ENCODE data around the gene SRRM2. TPM values are rescaled to one million over a fixed set of nuclear protein-coding genes. Genes with fewer than 3 reads are reported as not detected.

SRRM2 gene
- polyA plus RNA-seq, 1 experiment, result 105 TPM

GRCh38 chr16:2768403-2769089, 16.1 kb downstream of the SRRM2 start:
- peaks cover 70% of the 10 kb centered on the region for H3K36me3 ChIP-seq (ENCODE audit: control insufficient read depth, insufficient read depth, low read length)
- DNase-seq (ENCODE audit: low read depth), result no peak
- no peak overlapping the region for H3K4me3 ChIP-seq (ENCODE audit: low read depth, low read length)
- CTCF ChIA-PET, result interaction anchor here (0.7 to 1.5 kb wide), 2 partner anchors 11 to 70 kb away, joined by 3 to 4 read pairs; no protein-coding TSS in a partner anchor
- H3K27me3 ChIP-seq (ENCODE audit: control insufficient read depth, insufficient read depth, low read length), result no peaks in the 10 kb centered on the region
- POLR2A ChIA-PET, result no interaction called here
- TF ChIP-seq CTCF (IDR thresholded peaks at IDR 0.05; ENCODE audit: insufficient read depth, low read depth, low read length), result no peak

GRCh38 chr16:2769100-2769529, 16.7 kb downstream of the SRRM2 start:
- peaks cover 68% of the 10 kb centered on the region for H3K36me3 ChIP-seq (ENCODE audit: control insufficient read depth, insufficient read depth, low read length)
- CTCF ChIA-PET, result interaction anchor here (0.7 to 1.5 kb wide), 2 partner anchors 11 to 70 kb away, joined by 3 to 4 read pairs; no protein-coding TSS in a partner anchor
- no peak for DNase-seq (ENCODE audit: low read depth)

GRCh38 chr16:2769675-2770056, 17.2 kb downstream of the SRRM2 start:
- POLR2A ChIA-PET, result no interaction called here
- no peak for TF ChIP-seq CTCF (IDR thresholded peaks at IDR 0.05; ENCODE audit: insufficient read depth, low read depth, low read length)

More at GRCh38 chr16:2769100-2769529, 16.7 kb downstream of the SRRM2 start:
- TF ChIP-seq CTCF (IDR thresholded peaks at IDR 0.05; ENCODE audit: insufficient read depth, low read depth, low read length), result no peak
- no peaks in the 10 kb centered on the region for H3K27me3 ChIP-seq (ENCODE audit: control insufficient read depth, insufficient read depth, low read length)
- POLR2A ChIA-PET, result no interaction called here
- no peak overlapping the region for H3K4me3 ChIP-seq (ENCODE audit: low read depth, low read length)

GRCh38 chr16:2770057-2770951, 17.9 kb downstream of the SRRM2 start:
- Histone ChIP-seq H3K27me3 (ENCODE audit: control insufficient read depth, insufficient read depth, low read length) (no peaks in the 10 kb centered on the region), H3K36me3 (ENCODE audit: control insufficient read depth, insufficient read depth, low read length) (peaks cover 72% of the 10 kb centered on the region), H3K4me3 (ENCODE audit: low read depth, low read length) (no peak overlapping the region)
- 0 out of 2 replicates have a peak, but pooled peaks have one; percentile 3 for TF ChIP-seq CTCF (IDR thresholded peaks at IDR 0.05; ENCODE audit: insufficient read depth, low read depth, low read length)
- ChIA-PET CTCF (no interaction called here), POLR2A (no interaction called here)
- no peak for DNase-seq (ENCODE audit: low read depth)

More at GRCh38 chr16:2769675-2770056, 17.2 kb downstream of the SRRM2 start:
- H3K27me3 ChIP-seq (ENCODE audit: control insufficient read depth, insufficient read depth, low read length), result no peaks in the 10 kb centered on the region
- H3K36me3 ChIP-seq (ENCODE audit: control insufficient read depth, insufficient read depth, low read length), result peaks cover 72% of the 10 kb centered on the region
- H3K4me3 ChIP-seq (ENCODE audit: low read depth, low read length), result no peak overlapping the region
- CTCF ChIA-PET, result interaction anchor here (1.5 kb wide), 1 partner anchor 69 kb away, joined by 4 read pairs; no protein-coding TSS in a partner anchor
- DNase-seq (ENCODE audit: low read depth), result no peak
